Panc1 (cell line): ENCODE results near the gene MTRF1L. TPM values are rescaled to one million over a fixed set of nuclear protein-coding genes. Genes with fewer than 3 reads are reported as not detected.

Experiments
- ATAC-seq: fragments of 200-7000 bp; cut with Tn5 transposase; 2 replicates; pipeline ENCODE4 v1.9.1; 2020; ENCODE audit warnings: mild to moderate bottlenecking, moderate library complexity
- BruUV-seq: library from RNA; stranded (reverse); fragments of 400-500 nt; replicated peaks from 2 replicates; lab custom pipeline; 2021; lab: Mats Ljungman, UMichigan
- CTCF ChIA-PET: fragments of 300-600 bp; sonication (Branson Sonifier 250); formaldehyde crosslinking; loops from one replicate; lab custom pipeline; 2022; ENCODE audit warnings: antibody characterized with exemption; lab: Charles Lee
- POLR2A ChIA-PET: fragments of 300-600 bp; sonication (Branson Sonifier 250); formaldehyde crosslinking; loops from one replicate; lab custom pipeline; 2022; ENCODE audit warnings: antibody characterized with exemption; lab: Charles Lee
- DNase-seq: peaks from one replicate; pipeline ENCODE4 v3.0.0-alpha.2; 2010; ENCODE audit warnings: low read depth, low spot score
- H3K27ac ChIP-seq: 2 replicates; pipeline ENCODE4 v1.5.1; 2011; ENCODE audit warnings: mild to moderate bottlenecking, low read length, inconsistent platforms
- H3K27me3 ChIP-seq: fragments of 200-500 bp; sonication (Bioruptor generic); 2 replicates; pipeline ENCODE4 v1.6.0; 2014; ENCODE audit warnings: low read length, inconsistent platforms; ENCODE audit not compliant: control insufficient read depth, insufficient read depth
- H3K36me3 ChIP-seq: fragments of 200-500 bp; sonication (Bioruptor generic); 2 replicates; pipeline ENCODE4 v1.5.1; 2014; ENCODE audit warnings: inconsistent platforms, mild to moderate bottlenecking, low read length, moderate library complexity; ENCODE audit not compliant: control insufficient read depth, insufficient read depth
- H3K4me1 ChIP-seq: 2 replicates; pipeline ENCODE4 v1.5.1; 2011; ENCODE audit warnings: inconsistent platforms, mild to moderate bottlenecking, low read length, moderate library complexity; ENCODE audit not compliant: control insufficient read depth, insufficient read depth
- H3K4me3 ChIP-seq, 2 experiments: 2 replicates each; pipeline ENCODE4 v1.5.1; 2011 to 2012; ENCODE audit warnings: low read depth in 2 of 2, low read length in 2 of 2, mild to moderate bottlenecking in 2 of 2, inconsistent platforms in 1 of 2, moderate library complexity in 1 of 2
- H3K9me3 ChIP-seq: fragments of 200-500 bp; sonication (Bioruptor generic); 2 replicates; pipeline ENCODE4 v1.5.1; 2014; ENCODE audit warnings: low read depth, mild to moderate bottlenecking, inconsistent platforms, low read length, moderate library complexity; ENCODE audit not compliant: control insufficient read depth, insufficient read depth
- CTCF ChIP-seq: fragments of 450-650 bp; IDR thresholded peaks from 2 replicates; pipeline ENCODE4 v1.5.1; 2017; ENCODE audit warnings: mild to moderate bottlenecking
- POLR2AphosphoS5 ChIP-seq: IDR thresholded peaks from 2 replicates; pipeline ENCODE4 v1.6.1; 2012; ENCODE audit warnings: mild to moderate bottlenecking, low read depth, low read length, moderate library complexity
- SIN3A ChIP-seq: IDR thresholded peaks from 2 replicates; pipeline ENCODE4 v1.6.1; 2012; ENCODE audit warnings: low read depth, mild to moderate bottlenecking, low read length, moderate library complexity, borderline replicate concordance; ENCODE audit not compliant: insufficient read depth
- TCF7L2 ChIP-seq: IDR thresholded peaks from 2 replicates; pipeline ENCODE4 v1.6.1; 2011; ENCODE audit warnings: mild to moderate bottlenecking, low read depth, low read length, inconsistent platforms
- in situ Hi-C: cut with HindIII; loops from 2 replicates; pipeline ENCODE4 v1.10.0; 2016; ENCODE audit warnings: low sequenced_read_pairs, low pct_unique_long_range_greater_than_20kb
- intact Hi-C: fragments of 100-400 bp; cut with micrococcal nuclease; formaldehyde crosslinking; loops from one replicate; pipeline ENCODE4 v1.10.0; 2022; ENCODE audit not compliant: unreplicated experiment
- total RNA-seq: library from RNA; stranded (reverse); gene quantifications from one replicate; pipeline ENCODE4 v1.2.1, GENCODE V29; 2021; ENCODE audit not compliant: unreplicated experiment
- TF ChIP-seq, protein P1 (sequence below), 2 experiments: IDR thresholded peaks; 2 replicates each; pipeline ENCODE4 v1.6.1; 2011 to 2012; ENCODE audit warnings: low read depth in 2 of 2, control low read depth in 1 of 2, low read length in 1 of 2, mild to moderate bottlenecking in 1 of 2, moderate library complexity in 1 of 2; ENCODE audit not compliant: insufficient read depth in 1 of 2

MTRF1L gene
- total RNA-seq, 1 experiment from 2014 or later: 22.7 TPM

- Histone ChIP-seq H3K4me1 (no peaks in the 10 kb centered on the region), H3K4me3 (no peak overlapping the region), H3K27me3 (no peaks in the 10 kb centered on the region), H3K27ac (no peak overlapping the region), H3K36me3 (no peaks in the 10 kb centered on the region), H3K9me3 (no peaks in the 10 kb centered on the region; the same call in 1 of the 2 replicates)
- ChIA-PET POLR2A (no interaction called here), CTCF (no interaction called here)
- in situ Hi-C loops: no loop called here
- ATAC-seq (no peak), DNase-seq (no peak)
- intact Hi-C loops: no loop called here
- BruUV-seq: no TSS peak
- TF ChIP-seq TCF7L2: no peak
- TF ChIP-seq POLR2AphosphoS5: no peak
- no peak for TF ChIP-seq SIN3A
Measured at GRCh38 chr6:153048631-153049030, 46.1 kb upstream of the MTRF1L start.

DNA sequence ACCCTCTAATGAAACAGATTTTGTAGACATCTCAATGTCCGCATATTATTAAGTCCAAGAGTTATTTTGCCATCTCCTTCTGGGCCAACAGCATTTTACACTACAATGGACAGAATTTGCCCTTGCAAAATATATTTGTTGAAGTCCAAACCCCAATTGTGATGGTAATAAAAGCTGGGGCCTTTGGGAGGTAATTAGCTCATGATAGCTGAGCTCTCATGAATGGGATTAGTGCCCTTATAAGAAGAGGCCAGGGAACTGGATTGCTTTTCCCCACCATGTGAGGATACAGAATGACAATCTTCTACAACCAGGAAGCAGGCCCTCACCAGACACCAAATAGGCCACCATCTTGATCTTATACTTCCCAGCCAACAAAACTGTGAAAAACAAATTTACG lies 44.9 kb upstream of the MTRF1L start:
- no TSS peak for BruUV-seq
- TF ChIP-seq POLR2AphosphoS5: no peak
- TF ChIP-seq SIN3A: no peak
- no peak for TF ChIP-seq TCF7L2
- TF ChIP-seq, protein P1, sequence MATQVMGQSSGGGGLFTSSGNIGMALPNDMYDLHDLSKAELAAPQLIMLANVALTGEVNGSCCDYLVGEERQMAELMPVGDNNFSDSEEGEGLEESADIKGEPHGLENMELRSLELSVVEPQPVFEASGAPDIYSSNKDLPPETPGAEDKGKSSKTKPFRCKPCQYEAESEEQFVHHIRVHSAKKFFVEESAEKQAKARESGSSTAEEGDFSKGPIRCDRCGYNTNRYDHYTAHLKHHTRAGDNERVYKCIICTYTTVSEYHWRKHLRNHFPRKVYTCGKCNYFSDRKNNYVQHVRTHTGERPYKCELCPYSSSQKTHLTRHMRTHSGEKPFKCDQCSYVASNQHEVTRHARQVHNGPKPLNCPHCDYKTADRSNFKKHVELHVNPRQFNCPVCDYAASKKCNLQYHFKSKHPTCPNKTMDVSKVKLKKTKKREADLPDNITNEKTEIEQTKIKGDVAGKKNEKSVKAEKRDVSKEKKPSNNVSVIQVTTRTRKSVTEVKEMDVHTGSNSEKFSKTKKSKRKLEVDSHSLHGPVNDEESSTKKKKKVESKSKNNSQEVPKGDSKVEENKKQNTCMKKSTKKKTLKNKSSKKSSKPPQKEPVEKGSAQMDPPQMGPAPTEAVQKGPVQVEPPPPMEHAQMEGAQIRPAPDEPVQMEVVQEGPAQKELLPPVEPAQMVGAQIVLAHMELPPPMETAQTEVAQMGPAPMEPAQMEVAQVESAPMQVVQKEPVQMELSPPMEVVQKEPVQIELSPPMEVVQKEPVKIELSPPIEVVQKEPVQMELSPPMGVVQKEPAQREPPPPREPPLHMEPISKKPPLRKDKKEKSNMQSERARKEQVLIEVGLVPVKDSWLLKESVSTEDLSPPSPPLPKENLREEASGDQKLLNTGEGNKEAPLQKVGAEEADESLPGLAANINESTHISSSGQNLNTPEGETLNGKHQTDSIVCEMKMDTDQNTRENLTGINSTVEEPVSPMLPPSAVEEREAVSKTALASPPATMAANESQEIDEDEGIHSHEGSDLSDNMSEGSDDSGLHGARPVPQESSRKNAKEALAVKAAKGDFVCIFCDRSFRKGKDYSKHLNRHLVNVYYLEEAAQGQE (IDR thresholded peaks at IDR 0.05; ENCODE audit: insufficient read depth in 1 of 2, low read depth in 2 of 2, low read length in 1 of 2): no peak
- no peak for TF ChIP-seq CTCF
- ChIA-PET POLR2A (no interaction called here), CTCF (no interaction called here)
- Histone ChIP-seq H3K27ac (no peak overlapping the region), H3K36me3 (no peaks in the 10 kb centered on the region), H3K9me3 (no peaks in the 10 kb centered on the region; the same call in 1 of the 2 replicates), H3K4me3 (no peak overlapping the region), H3K4me1 (no peaks in the 10 kb centered on the region), H3K27me3 (no peaks in the 10 kb centered on the region)
- ATAC-seq (no peak), DNase-seq (no peak)
- in situ Hi-C loops: no loop called here
- intact Hi-C loops: no loop called here

GRCh38 chr6:153045271-153045670 lies 42.8 kb upstream of the MTRF1L start:
- POLR2A ChIA-PET: no interaction called here
- BruUV-seq: no TSS peak
- Histone ChIP-seq H3K27me3 (no peaks in the 10 kb centered on the region), H3K9me3 (no peaks in the 10 kb centered on the region), H3K4me1 (no peaks in the 10 kb centered on the region), H3K36me3 (no peaks in the 10 kb centered on the region), H3K27ac (no peak overlapping the region), H3K4me3 (no peak overlapping the region)
- DNase-seq (no peak), ATAC-seq (no peak)
- CTCF ChIA-PET: no interaction called here
- intact Hi-C loops: no loop called here
- TF ChIP-seq CTCF (no peak), SIN3A (no peak), TCF7L2 (no peak), POLR2AphosphoS5 (no peak)
- TF ChIP-seq, protein P1 (IDR thresholded peaks at IDR 0.05; ENCODE audit: insufficient read depth in 1 of 2, low read depth in 2 of 2, low read length in 1 of 2): no peak
- in situ Hi-C loops: no loop called here
